ENCODE measurements around the gene ING3. TPM values are rescaled to one million over a fixed set of nuclear protein-coding genes. Genes with fewer than 3 reads are reported as not detected.

Gene ING3, protein sequence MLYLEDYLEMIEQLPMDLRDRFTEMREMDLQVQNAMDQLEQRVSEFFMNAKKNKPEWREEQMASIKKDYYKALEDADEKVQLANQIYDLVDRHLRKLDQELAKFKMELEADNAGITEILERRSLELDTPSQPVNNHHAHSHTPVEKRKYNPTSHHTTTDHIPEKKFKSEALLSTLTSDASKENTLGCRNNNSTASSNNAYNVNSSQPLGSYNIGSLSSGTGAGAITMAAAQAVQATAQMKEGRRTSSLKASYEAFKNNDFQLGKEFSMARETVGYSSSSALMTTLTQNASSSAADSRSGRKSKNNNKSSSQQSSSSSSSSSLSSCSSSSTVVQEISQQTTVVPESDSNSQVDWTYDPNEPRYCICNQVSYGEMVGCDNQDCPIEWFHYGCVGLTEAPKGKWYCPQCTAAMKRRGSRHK
- total RNA-seq: 13.6 TPM in 2 replicates

DNA sequence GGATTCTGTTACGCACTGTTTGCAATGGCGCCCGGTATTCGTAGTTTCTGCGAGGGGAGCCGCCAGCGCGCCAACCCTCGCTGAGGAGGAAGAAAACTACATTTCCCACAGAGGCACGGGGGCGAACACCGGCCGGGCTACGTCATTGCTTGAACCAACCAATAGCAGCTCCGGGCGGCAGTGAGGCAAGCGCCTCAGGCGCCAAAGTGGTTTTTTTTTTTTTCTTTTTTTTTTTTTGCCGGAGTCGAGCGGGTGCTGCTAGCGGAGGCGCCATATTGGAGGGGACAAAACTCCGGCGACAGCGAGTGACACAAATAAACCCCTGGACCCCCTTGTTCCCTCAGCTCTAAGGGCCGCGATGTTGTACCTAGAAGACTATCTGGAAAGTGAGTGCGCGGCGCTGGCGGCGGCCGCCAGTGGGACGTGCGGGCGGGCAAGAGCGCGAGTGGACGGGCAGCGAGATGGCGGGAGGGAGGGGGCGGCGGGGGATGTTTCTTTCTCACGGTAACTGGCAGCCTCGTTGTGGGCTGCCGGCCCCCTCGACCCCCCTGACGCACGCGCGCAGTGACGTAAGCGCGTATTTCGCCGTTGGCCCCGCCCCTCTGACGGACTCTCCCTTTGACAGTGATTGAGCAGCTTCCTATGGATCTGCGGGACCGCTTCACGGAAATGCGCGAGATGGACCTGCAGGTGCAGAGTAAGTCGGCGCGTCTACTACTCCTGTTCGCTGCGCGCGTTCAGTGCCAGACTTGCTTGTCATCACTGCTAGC, at the start of gene ING3:
Gene ING3 (plus strand): TSS at position 239 of the 770 bp plus-strand sequence. CDS start 120 bp downstream, at position 359.

DNA sequence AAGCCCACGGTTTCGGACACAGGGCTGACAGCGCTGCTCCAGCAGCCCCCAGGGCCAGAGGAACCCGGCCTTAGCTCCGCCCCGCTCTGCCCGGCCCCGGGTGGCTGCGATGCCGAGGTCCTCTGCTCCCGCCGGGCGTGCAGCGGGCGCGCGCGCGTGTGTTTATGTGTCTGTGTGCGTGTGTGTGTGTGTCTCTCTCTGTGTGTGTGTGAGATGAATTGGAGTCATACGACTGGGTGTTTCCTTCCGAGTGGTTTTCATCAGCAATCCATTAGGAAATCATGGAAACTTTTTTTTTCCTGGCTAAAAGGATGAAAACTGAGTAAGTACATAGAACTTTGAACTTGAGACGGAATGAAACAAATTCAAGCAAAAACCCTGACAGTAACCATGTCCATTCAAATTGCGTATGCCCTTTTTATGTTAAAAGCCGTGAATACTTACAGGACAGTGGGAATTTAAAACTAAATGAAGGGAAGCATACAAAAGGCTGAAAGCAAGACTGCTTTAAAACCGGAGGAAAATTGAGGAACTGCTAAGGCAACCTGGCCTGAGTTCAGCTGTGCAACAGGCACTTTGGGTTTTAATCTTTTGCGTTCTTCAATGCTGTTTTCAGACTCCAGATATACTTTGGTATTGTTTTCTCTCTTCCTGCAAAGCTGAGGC, 38.1 kb downstream of the ING3 start, which contains the start of gene CPED1:
Gene CPED1 (plus strand): TSS at position 121 of the 666 bp plus-strand sequence. CDS start 911 bp downstream, outside the sequence.

Small RNAs within 50 kb of the gene (small RNA-seq; reads per million reads assigned to genes)
- gene RNA5SP240: not detected

Other genes with a start within 250 kb of the ING3 start
- gene TSPAN12, start 92.6 kb upstream of the ING3 start, total RNA-seq: 1.1 and 2.1 TPM in 2 replicates
- 105 and 124 TPM in 2 replicates for gene CPED1, start 37.9 kb downstream of the ING3 start, total RNA-seq